ENCODE results near the gene VMP1. TPM values are rescaled to one million over a fixed set of nuclear protein-coding genes. Genes with fewer than 3 reads are reported as not detected.

VMP1 gene
- total and polyA plus RNA-seq, 2 of the 13 experiments (the other 11 are each of a cell fraction or from before 2014, with no cell fraction given) = 186 to 271 TPM

DNA sequence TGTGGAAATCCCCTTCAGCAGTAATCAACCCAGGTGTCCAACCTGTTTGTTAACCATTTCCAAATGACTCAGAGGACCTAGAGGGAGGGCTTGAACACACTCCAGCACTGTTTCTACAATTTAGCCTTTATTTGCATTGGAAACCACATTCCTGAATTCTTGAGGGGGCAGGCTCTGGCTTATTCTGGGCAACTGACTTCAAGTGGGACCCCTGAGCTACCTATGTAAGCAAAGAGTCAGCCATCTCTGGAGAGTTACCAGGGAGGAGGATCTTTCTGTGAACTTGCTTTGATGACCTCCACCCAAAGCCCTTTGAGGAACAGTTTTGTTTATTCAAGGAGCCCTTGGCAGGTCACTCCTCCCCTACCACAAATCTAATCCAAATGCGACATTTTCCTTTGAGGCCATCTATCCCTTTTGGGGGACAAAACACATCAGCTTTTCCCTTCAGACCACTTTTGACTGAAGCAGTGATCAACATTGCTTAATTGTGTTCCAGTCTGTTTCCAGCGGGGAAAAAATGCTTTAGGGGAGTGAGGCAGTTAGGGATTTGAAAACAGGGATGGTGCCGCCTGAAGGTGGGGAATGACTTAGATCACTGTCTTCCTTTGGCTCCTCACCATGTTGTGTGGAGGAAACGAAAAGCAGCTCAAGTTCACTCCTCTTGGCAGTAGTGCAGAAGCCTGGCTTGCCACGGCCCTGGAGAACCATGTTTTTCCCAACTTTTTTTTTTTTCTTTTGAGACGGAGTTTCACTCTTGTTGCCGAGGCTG, 139.1 kb downstream of the VMP1 start (continued):
- TF ChIP-seq NFYC (CRISPR knock-in tag; IDR thresholded peaks at IDR 0.05) (0 out of 2 replicates have a peak, but pooled peaks have one; percentile 1), SRF (IDR thresholded peaks at IDR 0.05; ENCODE audit: low read depth, low read length) (peak; percentile 21; the same call in 1 of the 2 replicates), POLR2AphosphoS2 (IDR thresholded peaks at IDR 0.05; ENCODE audit: low read depth, low read length) (peak; percentile 66; the same call in 1 of the 2 replicates), HOXA9 (CRISPR knock-in tag; IDR thresholded peaks at IDR 0.05; ENCODE audit: borderline replicate concordance) (no peak), MBD4 (IDR thresholded peaks at IDR 0.05; ENCODE audit: borderline replicate concordance, low read length) (no peak), ZNF317 (CRISPR knock-in tag; IDR thresholded peaks at IDR 0.05) (0 out of 2 replicates have a peak, but pooled peaks have one; percentile 30), FOXP1 (IDR thresholded peaks at IDR 0.05) (no peak), FOXP1 (CRISPR knock-in tag; IDR thresholded peaks at IDR 0.05) (peak; percentile 56), THYN1 (CRISPR knock-in tag; IDR thresholded peaks at IDR 0.05; ENCODE audit: borderline replicate concordance, low read depth) (peak; percentile 67; the same call in 1 of the 2 replicates), ZNF841 (CRISPR knock-in tag; IDR thresholded peaks at IDR 0.05; ENCODE audit: borderline replicate concordance) (no peak), AGO2 (optimal IDR thresholded peaks at IDR 0.05; ENCODE audit: low read depth, low read length) (no peak), ZNF234 (CRISPR knock-in tag; conservative IDR thresholded peaks at IDR 0.05) (no peak), CERS6 (CRISPR knock-in tag; IDR thresholded peaks at IDR 0.05) (no peak), MXI1 (IDR thresholded peaks at IDR 0.05; ENCODE audit: borderline replicate concordance, low read depth, low read length) (no peak), TARDBP (CRISPR knock-in tag; IDR thresholded peaks at IDR 0.05) (peak; percentile 79), REXO4 (CRISPR knock-in tag; IDR thresholded peaks at IDR 0.05; ENCODE audit: borderline replicate concordance) (no peak), ATF7 (IDR thresholded peaks at IDR 0.05) (no peak), ATF7 (CRISPR knock-in tag; IDR thresholded peaks at IDR 0.05) (0 out of 2 replicates have a peak, but pooled peaks have one; percentile 43)
- TF ChIP-seq, protein P1, sequence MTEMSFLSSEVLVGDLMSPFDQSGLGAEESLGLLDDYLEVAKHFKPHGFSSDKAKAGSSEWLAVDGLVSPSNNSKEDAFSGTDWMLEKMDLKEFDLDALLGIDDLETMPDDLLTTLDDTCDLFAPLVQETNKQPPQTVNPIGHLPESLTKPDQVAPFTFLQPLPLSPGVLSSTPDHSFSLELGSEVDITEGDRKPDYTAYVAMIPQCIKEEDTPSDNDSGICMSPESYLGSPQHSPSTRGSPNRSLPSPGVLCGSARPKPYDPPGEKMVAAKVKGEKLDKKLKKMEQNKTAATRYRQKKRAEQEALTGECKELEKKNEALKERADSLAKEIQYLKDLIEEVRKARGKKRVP (CRISPR knock-in tag; IDR thresholded peaks at IDR 0.05) = peak in 1 of 2 experiments; percentile 41; a peak in 2 of 4 replicates
- TF ChIP-seq, protein P2, sequence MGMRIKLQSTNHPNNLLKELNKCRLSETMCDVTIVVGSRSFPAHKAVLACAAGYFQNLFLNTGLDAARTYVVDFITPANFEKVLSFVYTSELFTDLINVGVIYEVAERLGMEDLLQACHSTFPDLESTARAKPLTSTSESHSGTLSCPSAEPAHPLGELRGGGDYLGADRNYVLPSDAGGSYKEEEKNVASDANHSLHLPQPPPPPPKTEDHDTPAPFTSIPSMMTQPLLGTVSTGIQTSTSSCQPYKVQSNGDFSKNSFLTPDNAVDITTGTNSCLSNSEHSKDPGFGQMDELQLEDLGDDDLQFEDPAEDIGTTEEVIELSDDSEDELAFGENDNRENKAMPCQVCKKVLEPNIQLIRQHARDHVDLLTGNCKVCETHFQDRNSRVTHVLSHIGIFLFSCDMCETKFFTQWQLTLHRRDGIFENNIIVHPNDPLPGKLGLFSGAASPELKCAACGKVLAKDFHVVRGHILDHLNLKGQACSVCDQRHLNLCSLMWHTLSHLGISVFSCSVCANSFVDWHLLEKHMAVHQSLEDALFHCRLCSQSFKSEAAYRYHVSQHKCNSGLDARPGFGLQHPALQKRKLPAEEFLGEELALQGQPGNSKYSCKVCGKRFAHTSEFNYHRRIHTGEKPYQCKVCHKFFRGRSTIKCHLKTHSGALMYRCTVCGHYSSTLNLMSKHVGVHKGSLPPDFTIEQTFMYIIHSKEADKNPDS (CRISPR knock-in tag; IDR thresholded peaks at IDR 0.05) = no peak
- TF ChIP-seq, protein P3, sequence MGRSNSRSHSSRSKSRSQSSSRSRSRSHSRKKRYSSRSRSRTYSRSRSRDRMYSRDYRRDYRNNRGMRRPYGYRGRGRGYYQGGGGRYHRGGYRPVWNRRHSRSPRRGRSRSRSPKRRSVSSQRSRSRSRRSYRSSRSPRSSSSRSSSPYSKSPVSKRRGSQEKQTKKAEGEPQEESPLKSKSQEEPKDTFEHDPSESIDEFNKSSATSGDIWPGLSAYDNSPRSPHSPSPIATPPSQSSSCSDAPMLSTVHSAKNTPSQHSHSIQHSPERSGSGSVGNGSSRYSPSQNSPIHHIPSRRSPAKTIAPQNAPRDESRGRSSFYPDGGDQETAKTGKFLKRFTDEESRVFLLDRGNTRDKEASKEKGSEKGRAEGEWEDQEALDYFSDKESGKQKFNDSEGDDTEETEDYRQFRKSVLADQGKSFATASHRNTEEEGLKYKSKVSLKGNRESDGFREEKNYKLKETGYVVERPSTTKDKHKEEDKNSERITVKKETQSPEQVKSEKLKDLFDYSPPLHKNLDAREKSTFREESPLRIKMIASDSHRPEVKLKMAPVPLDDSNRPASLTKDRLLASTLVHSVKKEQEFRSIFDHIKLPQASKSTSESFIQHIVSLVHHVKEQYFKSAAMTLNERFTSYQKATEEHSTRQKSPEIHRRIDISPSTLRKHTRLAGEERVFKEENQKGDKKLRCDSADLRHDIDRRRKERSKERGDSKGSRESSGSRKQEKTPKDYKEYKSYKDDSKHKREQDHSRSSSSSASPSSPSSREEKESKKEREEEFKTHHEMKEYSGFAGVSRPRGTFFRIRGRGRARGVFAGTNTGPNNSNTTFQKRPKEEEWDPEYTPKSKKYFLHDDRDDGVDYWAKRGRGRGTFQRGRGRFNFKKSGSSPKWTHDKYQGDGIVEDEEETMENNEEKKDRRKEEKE (IDR thresholded peaks at IDR 0.05) = no peak
